GM19397 (cell line): ENCODE data around the gene SRP14.

Experiments used
- ATAC-seq: cut with Tn5 transposase; IDR thresholded peaks from one replicate; pipeline ENCODE4 v1.9.1; 2021; ENCODE audit warnings: mild to moderate bottlenecking, moderate library complexity; ENCODE audit not compliant: unreplicated experiment

The SRP14 gene

GRCh38 chr15:39990706-39991105 is 48.3 kb downstream of the SRP14 start:
- ATAC-seq, result no peak

DNA sequence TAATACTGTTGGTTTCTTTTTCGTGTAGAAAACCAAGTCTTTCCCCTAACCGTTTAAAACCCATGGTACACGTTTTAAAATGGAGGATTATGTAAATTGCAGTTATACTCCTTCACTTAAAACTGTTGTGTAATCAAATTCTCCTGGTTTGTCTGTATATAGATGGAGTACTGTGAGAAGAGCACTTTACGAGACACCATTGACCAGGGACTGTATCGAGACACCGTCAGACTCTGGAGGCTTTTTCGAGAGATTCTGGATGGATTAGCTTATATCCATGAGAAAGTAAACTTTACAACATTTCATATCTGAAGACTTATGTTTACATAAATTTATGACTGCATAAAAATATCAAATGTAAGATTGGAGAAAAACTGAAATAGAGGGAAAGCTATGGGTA is 51.2 kb downstream of the SRP14 start:
- no peak for ATAC-seq
